ENCODE results near the gene ADAMTSL1.

ADAMTSL1 gene

GRCh38 chr9:18829873-18830272 is 355.9 kb downstream of the ADAMTSL1 start:
- no peak overlapping the region for H3K4me3 ChIP-seq (ENCODE audit: low read depth, low read length)
- no peak for TF ChIP-seq CTCF (IDR thresholded peaks at IDR 0.05; ENCODE audit: control insufficient read depth, extremely low read depth, insufficient read depth)
- DNase-seq (ENCODE audit: low read depth) = no peak

- DNase-seq (ENCODE audit: low read depth) = no peak
- no peak for TF ChIP-seq CTCF (IDR thresholded peaks at IDR 0.05; ENCODE audit: control insufficient read depth, extremely low read depth, insufficient read depth)
- no peak overlapping the region for H3K4me3 ChIP-seq (ENCODE audit: low read depth, low read length)
Measured at GRCh38 chr9:18834740-18835361, 360.9 kb downstream of the ADAMTSL1 start.

- H3K4me3 ChIP-seq (ENCODE audit: low read depth, low read length) = no peak overlapping the region
- DNase-seq (ENCODE audit: low read depth) = no peak
- TF ChIP-seq CTCF (IDR thresholded peaks at IDR 0.05; ENCODE audit: control insufficient read depth, extremely low read depth, insufficient read depth) = no peak
Measured at GRCh38 chr9:18837402-18837801, 363.4 kb downstream of the ADAMTSL1 start.

GRCh38 chr9:18847576-18848275 is 373.8 kb downstream of the ADAMTSL1 start:
- H3K4me3 ChIP-seq (ENCODE audit: low read depth, low read length) = no peak overlapping the region
- DNase-seq (ENCODE audit: low read depth) = no peak
- no peak for TF ChIP-seq CTCF (IDR thresholded peaks at IDR 0.05; ENCODE audit: control insufficient read depth, extremely low read depth, insufficient read depth)

GRCh38 chr9:18848657-18849056 is 374.7 kb downstream of the ADAMTSL1 start:
- no peak for DNase-seq (ENCODE audit: low read depth)
- no peak for TF ChIP-seq CTCF (IDR thresholded peaks at IDR 0.05; ENCODE audit: control insufficient read depth, extremely low read depth, insufficient read depth)

GRCh38 chr9:18849270-18849669 is 375.3 kb downstream of the ADAMTSL1 start:
- TF ChIP-seq CTCF (IDR thresholded peaks at IDR 0.05; ENCODE audit: control insufficient read depth, extremely low read depth, insufficient read depth) = no peak
- no peak overlapping the region for H3K4me3 ChIP-seq (ENCODE audit: low read depth, low read length)
- no peak for DNase-seq (ENCODE audit: low read depth)

More at GRCh38 chr9:18848657-18849056, 374.7 kb downstream of the ADAMTSL1 start:
- no peak overlapping the region for H3K4me3 ChIP-seq (ENCODE audit: low read depth, low read length)
